Muscle of back (tissue), 11 donors: ENCODE data around the gene RBP5. TPM values are rescaled to one million over a fixed set of nuclear protein-coding genes. Genes with fewer than 3 reads are reported as not detected.

Experiments
- DNase-seq, 3 donors: peaks; one replicate each; pipeline versions ENCODE4 v3.0.0 to v3.0.0-alpha.2; 2013
- polyA plus RNA-seq, 10 donors: library from polyadenylated mRNA; unstranded; fragments of 120-200 nt; gene quantifications; one replicate each; pipeline ENCODE4 v1.2.1, GENCODE V29; 2013; ENCODE audit not compliant: insufficient read length in 10 of 10

RBP5 gene
- polyA plus RNA-seq, 10 donors = 1.1 to 8.2 (median 3.3) TPM

DNA sequence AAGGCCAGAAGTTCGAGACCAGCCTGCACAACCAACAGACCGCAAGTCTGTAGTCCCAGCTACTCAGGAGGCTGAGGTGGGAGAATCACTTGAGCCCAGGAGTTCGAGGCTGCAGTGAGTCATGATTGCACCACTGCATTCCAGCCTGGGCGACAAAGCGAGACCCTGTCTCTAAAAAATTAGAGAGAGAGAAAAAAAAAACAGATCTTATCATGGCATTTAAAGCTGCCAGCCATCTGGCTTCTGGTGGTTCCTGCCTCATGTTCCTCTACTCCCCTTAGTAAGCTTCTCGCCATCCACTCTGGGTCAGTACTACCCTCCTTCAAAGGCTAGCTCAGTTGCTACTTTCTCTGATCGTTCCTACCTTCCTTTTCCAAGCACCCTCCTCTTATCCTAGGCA lies 17.5 kb upstream of the RBP5 start:
- no peak for DNase-seq

DNA sequence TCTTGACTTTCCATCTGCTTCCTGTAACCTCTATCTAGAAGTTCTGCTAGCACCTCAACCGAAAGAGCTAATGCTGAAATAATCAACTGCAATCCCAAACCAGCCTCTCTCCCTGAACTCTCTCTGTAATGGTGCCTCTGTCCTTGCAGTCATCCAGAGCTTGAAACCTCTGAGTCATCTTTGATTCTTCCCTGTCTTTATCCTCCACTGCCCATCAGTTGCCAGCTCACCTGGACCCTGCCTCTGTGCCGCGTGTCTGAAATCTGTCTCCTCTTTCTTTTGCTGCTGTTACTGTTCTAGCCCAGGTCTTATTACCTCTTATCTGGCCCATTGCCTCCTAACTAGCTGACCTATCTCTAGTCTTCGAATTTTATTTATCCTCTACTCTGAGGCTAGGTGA lies 17.0 kb upstream of the RBP5 start:
- no peak for DNase-seq

DNA sequence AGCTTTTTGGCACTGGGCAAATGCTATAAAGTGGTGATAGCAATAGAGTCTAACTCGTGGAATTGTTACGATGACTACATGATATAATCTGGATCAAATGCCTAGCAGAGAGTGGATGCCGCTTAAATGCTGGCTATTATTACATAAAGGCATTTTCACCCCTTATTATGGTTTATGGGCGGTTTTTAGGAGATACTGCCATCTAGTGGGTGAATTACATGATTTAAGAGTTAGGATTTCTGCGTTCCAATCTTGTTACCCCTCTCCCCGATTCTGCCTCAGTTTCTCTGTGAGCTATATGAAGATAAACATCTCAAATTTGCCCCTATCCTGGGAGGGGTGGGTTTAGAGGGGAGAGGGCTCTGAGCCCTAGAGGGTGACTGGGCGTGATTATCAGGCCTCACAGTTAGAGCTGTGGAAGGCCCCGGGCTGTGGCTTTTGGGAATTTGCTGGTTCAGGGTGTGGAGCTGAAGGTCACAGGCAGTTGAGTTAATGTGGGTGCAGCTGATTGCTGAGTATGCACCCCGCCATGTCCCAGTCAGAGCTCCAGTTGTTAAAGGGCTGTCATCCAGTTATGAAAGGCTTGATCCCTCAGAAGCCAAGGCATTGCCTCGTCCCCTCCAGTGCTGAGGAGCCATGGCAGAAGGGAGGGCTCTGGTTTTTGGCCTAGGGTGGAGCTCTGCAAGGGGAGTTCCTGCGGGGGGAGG lies 15.9 kb upstream of the RBP5 start:
- peak; percentile 23 to 64 (median 42) for DNase-seq

DNA sequence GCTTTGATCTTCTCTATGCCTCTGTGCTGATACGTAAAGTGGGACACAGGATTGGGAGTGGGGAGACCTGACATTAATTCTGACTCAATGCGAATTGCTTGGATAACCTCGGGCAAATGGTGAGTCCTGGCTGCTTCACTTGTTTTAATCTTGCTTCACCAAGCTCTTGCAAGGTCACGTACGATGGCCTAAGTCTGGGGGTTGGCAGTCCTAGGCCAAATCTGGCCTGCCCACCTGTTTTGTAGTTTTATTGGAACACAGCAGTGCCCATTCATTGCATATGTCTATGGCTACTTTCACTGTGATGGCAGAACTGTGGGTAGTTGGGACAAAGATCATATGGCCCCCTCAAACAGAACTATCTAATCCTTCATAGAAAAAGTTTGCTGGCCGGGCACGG lies 14.9 kb upstream of the RBP5 start:
- DNase-seq = no peak

DNA sequence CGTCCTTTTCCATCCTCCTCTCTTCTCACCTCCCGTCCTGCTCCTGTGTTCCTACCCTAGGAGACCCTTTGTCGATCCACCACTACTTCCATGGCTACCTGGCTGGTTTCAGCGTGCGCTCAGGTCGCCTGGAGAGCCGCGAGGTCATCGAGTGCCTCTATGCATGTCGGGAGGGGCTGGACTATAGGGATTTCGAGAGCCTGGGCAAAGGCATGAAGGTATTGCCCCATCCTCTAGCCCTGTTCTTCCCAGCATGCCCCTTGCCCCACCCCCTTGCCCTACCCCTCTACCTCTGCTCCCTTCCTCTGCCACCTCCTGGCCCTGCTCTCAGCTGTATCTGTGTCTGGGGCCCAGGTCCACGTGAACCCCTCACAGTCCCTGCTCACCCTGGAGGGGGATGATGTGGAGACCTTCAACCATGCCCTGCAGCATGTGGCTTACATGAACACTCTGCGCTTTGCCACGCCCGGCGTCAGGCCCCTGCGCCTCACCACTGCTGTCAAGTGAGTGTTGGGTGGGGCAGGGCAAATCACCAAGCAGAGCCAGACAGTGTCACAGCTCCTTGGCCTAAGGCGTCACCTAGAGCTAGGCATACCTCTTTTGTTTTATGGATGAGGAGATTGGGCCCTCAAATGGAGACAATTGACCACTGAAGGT lies 14.2 kb upstream of the RBP5 start:
- no peak for DNase-seq

DNA sequence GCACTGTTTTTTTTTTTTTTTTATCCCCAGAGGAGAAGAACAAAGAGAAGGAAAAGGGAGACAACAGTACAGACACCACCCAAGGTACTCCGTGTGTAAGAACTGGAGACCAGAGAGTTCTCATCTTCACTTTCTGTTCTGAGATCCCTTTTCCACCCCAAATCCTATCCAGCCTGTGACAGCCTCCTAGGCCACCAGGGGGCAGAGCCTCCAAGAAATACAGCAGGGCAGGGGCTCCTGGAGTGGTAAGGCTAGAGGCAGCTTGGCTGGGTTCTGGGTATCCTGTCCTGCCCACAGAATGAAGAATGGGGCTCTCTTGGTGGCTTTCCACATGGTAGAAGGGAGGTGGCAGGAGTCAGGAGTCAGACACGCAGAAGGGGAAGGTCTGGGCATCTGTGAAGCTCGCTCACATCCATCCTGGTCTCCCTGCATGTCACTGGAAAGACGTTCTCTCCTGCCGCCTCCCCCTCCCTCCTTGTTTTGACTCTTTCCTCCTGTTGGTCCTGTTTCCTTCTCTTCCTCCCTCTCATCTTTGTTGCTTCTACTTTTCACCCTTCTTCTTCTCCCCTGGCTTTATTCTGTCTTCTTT lies 13.5 kb upstream of the RBP5 start:
- no peak for DNase-seq

DNA sequence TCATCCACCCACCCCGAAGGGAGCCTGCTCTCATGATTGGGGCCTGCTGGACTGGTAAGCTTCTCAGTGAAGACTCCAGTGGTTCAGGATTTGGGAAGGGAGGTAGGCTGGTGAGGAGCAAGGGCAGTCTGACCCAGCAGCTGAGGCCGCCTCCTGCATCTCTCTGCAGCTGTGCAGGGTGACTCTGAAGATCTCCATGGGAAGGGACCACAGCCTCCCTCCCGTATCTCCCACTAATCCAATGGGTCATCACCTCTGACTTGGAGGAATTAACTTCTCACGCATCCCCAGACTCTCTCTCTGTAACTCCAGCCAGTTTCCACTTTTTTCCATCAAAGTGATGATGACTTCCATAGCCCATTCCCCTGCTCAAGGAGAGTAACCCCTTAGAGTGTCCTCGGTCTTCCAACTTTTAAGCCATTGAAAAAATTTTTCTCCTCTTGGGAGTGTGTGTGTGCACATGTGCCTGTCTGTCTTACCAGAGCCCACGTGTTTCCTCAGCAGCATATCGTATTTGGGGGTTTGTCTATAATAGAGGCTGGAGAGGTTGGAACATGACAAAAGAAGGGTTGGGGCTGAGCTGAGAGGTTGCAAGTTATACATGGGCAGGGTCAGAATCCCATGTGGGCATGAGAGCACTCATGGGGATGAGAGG lies 12.8 kb upstream of the RBP5 start:
- DNase-seq = no peak

DNA sequence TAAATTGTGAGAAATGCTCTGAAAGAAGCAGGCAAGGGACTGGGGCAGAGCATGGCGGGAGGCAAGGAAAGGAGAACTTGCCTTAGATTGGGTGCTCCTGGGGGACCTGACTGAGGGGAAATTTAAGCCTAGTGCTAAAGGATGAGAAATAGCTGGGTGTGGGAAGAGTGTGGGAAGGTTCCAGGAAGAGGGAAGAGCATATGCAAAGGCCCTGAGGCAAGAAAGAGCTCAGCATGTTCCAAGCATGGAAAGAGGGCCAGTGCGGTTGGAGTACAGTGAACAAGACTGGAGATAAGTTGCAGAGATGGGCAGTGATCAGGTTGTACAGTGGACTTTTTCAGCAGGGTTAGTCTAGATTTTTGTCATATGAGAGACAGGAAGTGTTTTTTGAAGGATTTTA lies 10.5 kb upstream of the RBP5 start:
- DNase-seq = no peak

DNA sequence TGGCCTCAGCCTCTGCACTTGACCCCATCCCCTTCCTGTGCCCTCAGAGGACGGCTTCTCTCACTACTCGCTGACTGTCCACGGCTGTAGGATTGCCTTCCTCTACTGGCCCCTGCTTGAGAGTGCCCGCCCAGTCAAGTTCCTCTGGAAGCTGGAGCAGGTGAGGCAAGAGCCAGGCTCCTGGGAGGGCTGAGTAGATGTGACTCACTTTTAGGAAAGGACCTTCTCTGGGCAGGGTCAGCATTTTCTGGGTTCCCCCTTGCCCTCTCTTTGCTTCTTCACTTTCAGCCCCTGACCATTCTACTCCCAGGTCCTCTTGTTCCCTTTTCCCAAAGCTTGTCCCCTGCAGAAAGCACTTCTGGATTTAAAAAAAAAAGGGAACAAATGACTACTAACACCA lies 9.2 kb upstream of the RBP5 start:
- DNase-seq = no peak

DNA sequence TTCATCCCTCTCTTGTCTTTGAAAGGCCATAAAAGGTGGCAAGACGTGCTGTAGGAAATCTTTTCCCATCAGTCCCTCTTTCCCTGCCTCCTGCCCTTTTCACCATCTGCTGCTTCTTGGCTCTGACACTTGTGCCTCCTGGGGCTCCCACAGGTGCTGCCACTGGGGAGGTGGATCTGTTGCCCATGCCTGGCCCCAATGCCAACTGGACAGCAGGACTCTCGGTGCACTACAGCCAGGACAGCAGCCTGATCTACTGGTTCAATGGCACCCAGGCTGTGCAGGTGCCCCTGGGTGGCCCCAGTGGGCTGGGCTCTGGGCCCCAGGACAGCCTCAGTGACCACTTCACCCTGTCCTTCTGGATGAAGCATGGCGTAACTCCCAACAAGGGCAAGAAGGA lies 8.0 kb upstream of the RBP5 start:
- DNase-seq = no peak

DNA sequence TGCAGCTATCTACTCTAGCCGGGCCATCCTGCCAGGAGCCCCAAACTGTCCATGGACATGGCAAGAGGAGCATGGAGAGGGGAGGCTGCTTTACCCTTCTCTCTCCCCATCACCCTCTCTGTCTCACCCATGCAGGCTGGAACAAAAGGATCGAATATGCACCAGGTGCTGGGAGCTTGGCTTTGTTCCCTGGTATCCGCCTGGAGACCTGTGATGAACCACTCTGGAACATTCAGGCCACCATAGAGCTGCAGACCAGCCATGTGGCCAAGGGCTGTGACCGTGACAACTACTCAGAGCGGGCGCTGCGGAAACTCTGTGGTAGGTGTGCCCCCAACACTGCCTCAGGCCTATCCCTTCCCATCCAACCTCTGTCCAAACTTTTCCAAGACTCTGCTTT lies 7.4 kb upstream of the RBP5 start:
- no peak for DNase-seq

DNA sequence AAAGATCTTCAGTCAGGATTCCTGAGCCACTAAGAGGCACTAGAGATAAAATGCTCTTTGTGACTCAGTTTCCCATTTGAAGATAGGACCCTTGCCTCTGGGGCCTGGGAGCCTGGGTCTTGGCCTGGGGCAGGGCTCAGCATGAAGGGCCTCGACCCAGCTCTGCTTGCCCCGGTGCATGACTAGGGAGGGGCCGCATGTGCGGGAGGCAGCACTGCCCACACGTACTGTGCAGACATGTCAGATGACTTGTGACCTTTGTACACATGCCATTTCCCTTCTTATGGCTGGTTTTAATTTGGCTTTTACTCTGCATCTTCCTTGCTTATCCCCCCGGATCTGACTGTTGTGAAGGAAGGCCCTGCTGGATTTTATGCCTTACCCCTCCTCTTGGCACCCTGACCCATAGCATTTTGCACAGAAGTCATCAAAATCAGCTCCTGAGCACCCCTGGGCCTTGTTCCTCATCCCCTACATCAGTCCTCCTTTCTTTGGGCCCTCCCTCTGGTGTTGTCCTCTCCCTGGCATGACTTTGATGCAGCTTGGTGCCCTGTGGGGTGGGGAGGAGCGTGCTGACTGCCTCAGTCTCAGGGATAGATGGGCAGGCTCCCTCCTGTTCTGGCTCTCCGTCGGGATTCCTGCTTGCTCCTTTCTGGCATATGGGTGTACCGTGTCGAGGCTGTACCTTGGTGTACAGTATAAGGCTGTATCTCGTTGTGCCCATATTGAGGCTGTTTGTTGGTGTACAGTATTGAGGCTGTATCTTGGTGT lies 5.9 kb upstream of the RBP5 start:
- no peak for DNase-seq

DNA sequence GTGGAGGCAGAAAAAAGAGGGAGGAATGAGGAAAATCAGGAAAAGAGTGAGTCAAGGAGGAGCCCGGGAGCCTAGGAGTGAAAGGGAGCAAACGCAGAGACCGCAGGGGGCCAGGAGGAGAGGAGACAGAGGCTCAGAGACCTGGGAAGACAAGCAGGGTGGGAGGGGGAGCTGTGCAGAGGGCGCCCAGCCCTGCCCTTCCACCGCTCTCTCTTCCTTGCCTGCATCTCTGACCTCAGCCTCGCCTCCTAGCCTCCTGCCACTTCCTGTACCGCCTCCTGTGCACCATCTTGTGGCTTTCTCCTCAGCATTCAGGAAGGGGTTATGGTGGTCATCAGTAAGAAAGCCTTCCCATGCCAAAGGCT lies 2.8 kb upstream of the RBP5 start:
- DNase-seq = no peak

DNA sequence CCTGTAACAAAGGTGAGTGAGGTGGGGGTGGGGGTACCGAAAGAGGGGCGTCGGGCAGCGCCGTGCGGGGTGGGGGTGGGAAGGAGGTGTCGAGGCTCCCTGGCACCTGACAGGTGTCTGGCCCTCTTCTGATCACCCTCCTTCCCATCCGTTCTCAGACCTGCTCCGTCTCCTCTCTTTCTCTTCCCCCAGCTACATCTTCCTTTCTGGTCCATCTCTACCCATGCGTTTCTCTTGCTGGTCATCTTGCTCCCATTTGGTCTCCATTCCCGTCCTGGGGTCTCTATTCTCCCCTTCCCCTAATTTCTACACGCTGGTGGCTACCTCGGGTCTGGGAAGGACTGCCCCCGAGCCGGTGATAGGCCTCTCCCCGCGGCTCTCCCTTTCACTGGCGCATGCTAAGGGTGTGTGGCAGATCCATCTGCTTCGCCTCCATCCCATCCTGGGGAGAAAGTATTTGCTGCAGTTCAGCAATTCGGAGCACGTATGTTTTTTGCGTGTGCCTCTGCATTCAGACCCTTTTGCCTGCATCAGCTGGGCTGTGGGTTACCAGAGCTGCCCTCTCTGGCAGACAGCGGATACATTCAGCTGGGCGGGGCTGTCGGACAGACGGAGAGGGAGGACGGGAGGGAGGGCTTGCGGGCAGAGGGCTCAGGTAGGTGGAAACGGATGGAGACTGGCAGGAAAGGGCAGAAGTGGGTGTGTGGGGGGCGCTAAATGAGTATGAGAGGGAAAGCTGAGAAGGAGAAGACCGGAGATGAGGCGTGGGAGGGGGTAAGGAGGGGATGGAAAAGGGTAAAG lies 2.2 kb upstream of the RBP5 start:
- peak in 1 of 3 donors; percentile 73 for DNase-seq

DNA sequence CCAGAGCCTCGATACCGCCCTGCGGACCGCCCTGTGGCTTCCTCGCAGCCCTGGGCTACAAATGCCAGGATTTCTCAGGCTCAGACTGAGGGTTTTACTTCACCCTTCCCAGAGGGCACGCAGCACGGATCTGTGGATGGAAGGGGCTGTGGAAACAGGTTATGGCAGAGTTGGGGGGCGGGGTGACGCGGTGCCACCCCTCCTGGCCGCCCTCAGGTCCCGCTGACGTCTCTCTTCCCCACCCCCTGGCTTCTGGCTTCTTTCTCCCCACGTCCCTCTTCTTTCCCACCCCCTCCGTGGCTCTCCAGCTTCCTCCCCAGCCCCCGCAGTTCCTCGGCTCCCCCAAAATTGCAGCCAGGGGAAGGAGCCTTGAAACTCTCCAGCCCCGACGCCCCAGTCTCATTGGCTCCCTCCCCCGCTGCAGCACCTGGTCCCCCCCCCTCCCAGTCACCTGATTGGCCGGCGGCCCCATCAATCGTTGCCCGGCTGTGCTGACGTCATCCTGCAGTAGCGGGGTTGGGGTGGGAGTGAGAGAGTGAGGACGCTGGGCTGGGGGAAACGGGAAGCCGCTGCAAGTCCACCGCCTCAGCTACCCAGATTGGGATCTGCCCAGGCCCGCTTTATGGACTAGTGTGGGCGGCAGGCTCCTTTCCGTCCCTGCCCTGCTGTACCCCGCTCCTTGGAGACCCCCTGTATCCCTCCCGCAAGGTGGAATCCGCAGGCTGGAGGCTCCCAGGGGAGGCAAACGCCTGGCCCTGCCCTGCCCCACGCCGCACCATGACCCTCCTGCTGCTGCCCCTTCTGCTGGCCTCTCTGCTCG lies 1.4 kb upstream of the RBP5 start, which contains the start of gene CLSTN3:
Gene CLSTN3 (plus strand): TSS at position 500 of the 820 bp plus-strand sequence. CDS start 278 bp downstream, at position 778.
- DNase-seq = peak; percentile 67 to 92 (median 86)

DNA sequence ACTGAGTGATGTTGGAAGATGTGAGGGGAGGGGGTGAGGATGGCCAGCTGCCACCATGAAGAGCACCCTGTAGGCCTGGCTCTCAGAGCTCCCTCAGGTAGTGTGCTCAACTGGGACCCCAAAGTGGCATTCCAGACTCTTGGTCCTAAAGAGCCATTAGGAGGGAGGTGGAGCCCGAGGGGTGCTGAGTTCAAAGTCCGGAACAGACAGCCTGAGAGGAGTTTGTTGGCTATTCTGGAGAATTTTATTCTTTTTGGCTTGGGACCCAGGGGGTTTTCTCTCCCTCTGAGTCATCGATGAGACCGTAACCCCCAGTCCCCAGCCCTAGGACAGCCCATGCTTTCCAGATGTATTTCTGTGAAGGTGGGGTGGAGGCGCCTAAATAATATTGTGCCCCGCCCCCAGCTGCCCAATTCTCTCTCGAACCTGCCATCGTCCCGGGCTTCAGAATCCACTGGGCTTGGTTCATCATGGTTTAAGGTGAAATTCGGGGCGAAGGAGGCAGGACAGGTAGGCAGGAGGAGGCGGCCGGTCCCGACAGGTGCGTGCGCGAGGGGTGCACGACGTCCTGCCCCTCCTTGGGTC lies 690 bp upstream of the RBP5 start:
- DNase-seq = no peak

DNA sequence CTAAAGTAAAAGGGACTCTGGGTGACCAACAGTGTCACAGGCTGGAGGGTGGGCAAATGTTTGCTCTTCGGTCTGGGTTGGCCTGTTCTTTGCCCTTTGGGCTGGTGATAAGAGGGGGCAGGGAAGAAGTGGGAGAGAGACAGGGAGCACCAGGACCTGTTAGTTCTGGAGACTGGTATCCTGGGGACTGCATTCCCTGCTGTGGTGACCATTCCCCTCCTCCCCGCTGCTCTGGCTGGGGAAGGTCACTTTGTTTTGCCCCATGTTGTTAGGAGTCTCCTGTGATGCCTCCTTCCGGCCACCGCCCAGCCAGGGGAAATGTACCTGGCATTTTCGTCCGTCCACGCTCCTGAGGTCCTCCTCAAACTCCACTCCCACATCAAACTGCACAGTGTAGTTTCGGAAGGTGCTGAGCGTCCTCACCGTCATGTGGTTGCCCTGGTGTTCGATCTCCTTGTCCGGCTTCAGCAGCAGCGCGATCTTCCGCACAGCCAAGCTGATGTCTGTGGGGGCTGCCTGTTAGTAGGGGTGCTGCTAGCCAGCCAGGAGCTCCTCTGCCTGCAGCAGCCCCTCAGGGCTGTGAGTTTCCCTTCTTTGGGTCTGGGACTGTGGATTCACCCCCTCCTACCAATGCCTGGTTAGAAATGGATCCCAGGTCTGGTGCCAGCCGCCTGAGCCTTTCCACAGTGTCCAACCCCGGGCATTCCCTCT lies 618 bp downstream of the RBP5 start:
- no peak for DNase-seq

DNA sequence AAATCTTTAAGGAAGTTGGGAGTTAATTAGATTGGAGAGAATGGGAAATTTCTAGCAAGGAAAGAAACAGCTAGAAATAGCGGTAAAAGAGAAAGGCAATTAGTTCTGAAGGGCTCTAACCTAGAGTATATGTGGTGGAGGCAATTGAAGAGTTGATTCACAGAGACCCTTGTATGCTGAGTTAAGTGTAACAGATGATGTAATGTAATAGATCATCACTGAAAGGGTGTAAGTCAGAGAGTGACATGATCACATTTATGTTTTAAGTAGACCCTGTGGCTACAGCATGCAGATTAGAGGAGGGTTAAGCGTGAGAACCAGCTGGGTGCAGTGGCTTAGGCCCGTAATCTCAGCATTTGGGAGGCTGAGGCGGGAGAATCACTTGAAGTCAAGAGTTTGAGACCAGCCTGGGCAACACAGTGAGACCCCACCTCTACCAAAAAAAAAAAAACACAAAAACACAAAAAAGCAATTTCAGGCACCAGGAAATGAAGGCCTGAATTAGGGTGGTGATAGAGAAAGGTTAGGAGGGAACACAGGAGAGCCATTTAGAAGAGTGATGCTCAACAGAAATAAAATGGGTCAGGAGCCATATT lies 3.0 kb downstream of the RBP5 start:
- DNase-seq = no peak
